NAMALWA (cell line): Measurements from ENCODE around the gene ADCY9.
"Not testable (repeated sequence)": the region's sequence is repeated elsewhere in the genome, so short reads cannot be mapped to it uniquely, and the experiment has no call there.

Experiments used
- DNase-seq: peaks from one replicate; pipeline ENCODE4 v3.0.0-alpha.2; 2015; ENCODE audit warnings: low spot score

The ADCY9 gene

GRCh38 chr16:4067262-4068001 lies 48.8 kb downstream of the ADCY9 start:
- no peak for DNase-seq

GRCh38 chr16:4064950-4065352 lies 51.3 kb downstream of the ADCY9 start:
- DNase-seq: no peak

- no peak for DNase-seq
Observed at GRCh38 chr16:4062212-4062802, 53.9 kb downstream of the ADCY9 start.

GRCh38 chr16:4060823-4061222 lies 55.4 kb downstream of the ADCY9 start:
- DNase-seq: no peak

- no peak for DNase-seq
Observed at GRCh38 chr16:4060009-4060408, 56.2 kb downstream of the ADCY9 start.

GRCh38 chr16:4058386-4058785 lies 57.9 kb downstream of the ADCY9 start:
- no peak for DNase-seq

GRCh38 chr16:4057439-4057877 lies 58.8 kb downstream of the ADCY9 start:
- no peak for DNase-seq

- no peak for DNase-seq
Observed at GRCh38 chr16:4056161-4057105, 59.8 kb downstream of the ADCY9 start.

- no peak for DNase-seq
Observed at GRCh38 chr16:4055748-4056147, 60.5 kb downstream of the ADCY9 start.

- DNase-seq: no peak
Observed at GRCh38 chr16:4053301-4053845, 62.9 kb downstream of the ADCY9 start.

- DNase-seq: no peak
Observed at GRCh38 chr16:4052801-4053293, 63.4 kb downstream of the ADCY9 start.

GRCh38 chr16:4052096-4052495 lies 64.1 kb downstream of the ADCY9 start:
- DNase-seq: no peak

GRCh38 chr16:4051591-4051990 lies 64.7 kb downstream of the ADCY9 start:
- DNase-seq: no peak

- DNase-seq: no peak
Observed at GRCh38 chr16:4049031-4049430, 67.2 kb downstream of the ADCY9 start.

GRCh38 chr16:4048481-4048880 lies 67.8 kb downstream of the ADCY9 start:
- no peak for DNase-seq

GRCh38 chr16:4046221-4046620 lies 70.0 kb downstream of the ADCY9 start:
- DNase-seq: no peak

GRCh38 chr16:4045561-4045960 lies 70.7 kb downstream of the ADCY9 start:
- not testable (repeated sequence) for DNase-seq

- no peak for DNase-seq
Observed at GRCh38 chr16:4042581-4042980, 73.7 kb downstream of the ADCY9 start.

- no peak for DNase-seq
Observed at GRCh38 chr16:4038448-4038847, 77.8 kb downstream of the ADCY9 start.

- DNase-seq: not testable (repeated sequence)
Observed at GRCh38 chr16:4036952-4037351, 79.3 kb downstream of the ADCY9 start.

GRCh38 chr16:4034963-4035362 lies 81.3 kb downstream of the ADCY9 start:
- DNase-seq: no peak

- DNase-seq: no peak
Observed at GRCh38 chr16:4033951-4034350, 82.3 kb downstream of the ADCY9 start.
